Globus pallidus (tissue), 1 donor: ENCODE results near the gene SLC9A3.

Experiments used
- DNase-seq: peaks from one replicate; pipeline ENCODE4 v3.0.0-alpha.2; 2015; ENCODE audit warnings: low spot score

Gene SLC9A3

DNA sequence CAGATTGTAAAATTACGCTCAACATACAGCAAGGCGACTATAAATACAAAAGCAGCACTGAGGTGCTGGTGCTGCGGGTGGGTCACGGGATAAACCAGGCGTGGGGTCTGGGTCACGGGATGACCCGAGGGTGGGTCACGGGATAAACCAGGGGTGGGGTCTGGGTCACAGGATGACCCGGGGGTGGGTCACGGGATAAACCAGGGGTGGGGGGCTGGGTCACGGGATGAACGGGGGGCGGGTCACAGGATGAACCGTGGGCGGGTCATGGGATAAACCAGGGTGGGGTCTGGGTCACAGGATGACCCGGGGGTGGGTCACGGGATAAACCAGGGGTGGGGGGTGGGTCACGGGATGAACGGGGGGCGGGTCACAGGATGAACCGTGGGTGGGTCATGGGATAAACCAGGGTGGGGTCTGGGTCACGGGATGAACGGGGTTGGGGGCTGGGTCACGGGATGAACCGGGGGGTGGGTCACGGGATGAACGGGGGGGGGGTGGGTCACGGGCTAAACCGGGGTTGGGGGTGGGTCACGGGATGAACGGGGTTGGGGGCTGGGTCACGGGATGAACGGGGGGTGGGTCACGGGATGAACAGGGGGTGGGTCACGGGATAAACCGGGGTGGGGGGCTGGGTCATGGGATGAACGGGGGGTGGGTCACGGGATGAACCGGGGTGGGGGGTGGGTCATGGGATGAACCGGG lies 30.2 kb upstream of the SLC9A3 start:
- DNase-seq, result no peak

DNA sequence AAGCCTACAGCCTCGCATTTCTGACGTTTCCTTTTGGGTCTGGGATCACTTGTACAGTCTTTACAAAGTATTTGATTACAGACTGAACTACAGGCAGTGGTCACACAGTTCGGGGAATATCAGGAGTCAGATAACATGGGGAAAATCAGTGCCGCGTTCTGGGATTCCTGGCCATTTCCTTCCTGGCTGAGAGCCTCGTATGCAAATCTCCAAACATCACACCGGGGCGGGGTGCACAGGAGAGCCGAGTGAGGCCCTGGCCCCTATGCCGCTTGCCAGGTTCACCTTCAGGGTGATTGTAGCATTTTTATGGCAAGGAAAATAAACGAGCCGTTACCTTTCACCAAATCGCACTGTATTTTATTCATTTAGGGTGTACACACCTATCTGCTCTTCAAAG lies 29.6 kb upstream of the SLC9A3 start:
- no peak for DNase-seq

DNA sequence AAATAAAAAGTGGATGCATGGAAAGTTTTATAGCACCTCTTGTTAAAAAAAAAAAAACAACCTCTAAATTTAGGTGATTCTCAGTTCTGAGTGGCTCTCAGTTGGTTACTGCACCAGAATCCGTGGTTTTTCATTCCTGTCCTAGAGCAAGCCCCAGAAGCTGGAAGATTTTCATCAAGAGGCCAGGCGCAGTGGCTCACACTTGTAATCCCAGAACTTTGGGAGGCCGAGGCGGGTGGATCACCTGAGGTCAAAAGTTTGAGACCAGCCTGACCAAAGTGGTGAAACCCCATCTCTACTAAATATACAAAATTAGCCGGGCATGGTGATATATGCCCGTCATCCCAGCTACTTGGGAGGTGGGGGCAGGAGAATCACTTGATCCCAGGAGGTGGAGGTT lies 27.2 kb upstream of the SLC9A3 start:
- DNase-seq, result no peak

- no peak for DNase-seq
Observed at GRCh38 chr5:549229-549628, 25.0 kb upstream of the SLC9A3 start.

DNA sequence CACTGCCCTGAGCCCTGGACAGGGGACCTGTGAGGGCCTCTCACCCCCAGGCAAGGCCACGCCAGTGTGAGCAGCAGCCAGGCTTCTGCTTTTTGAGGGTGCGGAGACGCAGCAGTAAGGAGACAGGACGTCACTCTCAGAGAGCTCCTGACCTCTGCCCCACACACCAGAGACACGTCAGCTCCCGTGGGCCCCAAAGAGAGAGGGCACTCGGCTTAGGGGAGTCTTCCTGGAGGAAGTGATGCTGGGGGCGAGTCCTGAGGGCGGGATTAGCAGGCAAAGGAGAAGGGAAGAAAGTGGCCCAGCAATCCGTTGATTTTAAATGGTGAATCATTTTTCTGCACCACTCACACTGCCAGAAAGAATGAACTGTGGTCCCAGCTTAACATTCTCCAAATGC lies 24.0 kb upstream of the SLC9A3 start:
- DNase-seq, result no peak

DNA sequence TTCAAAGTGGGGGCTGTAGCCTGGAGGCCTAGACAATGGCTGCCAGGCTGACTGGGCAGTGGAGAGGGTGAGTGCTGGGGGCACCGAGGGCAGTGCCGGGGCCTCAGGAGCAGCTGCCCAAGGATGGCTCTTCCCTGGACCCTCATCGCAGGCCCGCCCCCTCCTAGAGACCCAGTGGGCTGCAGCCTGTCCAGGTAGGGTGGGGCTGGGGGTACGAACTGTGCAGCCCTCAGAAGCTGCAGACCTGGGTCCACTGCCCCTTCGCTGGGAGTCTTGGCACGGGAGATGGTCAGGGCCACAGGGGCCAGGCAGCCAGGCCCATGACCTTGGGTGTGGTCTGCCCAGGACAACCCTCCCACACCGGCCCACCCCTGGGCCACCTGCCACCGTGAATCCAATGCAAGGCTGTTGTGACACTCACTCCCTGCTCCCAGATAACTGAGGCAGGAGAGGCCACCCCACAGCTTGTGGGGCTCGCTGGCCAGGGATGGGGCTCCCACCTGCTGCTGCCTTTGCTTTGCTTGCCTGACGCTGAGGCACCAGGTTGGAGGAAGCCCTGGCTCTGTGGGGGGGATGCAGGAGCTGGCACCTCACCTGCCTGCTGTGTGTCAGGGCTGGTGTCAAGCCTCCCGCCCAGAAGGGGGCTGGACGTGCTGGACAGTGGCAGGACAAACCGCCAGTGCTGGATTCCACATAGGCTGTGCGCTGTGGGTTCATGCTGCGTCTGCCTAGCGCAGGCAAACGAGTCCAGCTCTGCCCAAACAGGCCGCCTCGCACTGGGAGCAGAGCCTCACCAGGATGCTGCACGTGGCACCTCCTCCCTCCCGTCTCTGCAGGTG lies 23.1 kb upstream of the SLC9A3 start:
- no peak for DNase-seq

DNA sequence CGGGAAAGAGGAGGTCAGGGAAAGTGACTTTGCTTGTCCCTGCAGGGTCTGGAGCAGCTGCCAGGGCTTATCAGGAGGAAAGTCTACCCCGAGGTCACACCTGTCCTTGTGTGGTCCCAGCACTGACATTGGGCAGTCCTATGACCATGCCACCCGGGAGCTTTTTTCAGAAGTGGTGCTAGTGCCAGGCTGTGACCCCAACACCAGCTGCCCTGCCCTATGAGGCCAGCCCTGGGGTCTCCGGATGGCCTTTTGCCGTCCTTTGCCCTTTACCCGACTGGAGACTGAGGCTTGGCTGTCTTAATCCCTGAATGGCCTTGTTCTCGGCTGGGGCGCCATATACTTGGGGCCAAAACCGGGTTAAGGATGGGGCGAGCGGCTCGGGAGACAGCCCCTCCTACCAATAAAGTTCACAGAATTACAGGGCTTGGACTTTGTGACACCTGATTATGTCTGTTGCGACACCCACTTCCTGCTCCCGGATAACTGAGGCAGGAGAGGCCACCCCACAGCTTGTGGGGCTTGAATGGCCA lies 22.2 kb upstream of the SLC9A3 start:
- no peak for DNase-seq

DNA sequence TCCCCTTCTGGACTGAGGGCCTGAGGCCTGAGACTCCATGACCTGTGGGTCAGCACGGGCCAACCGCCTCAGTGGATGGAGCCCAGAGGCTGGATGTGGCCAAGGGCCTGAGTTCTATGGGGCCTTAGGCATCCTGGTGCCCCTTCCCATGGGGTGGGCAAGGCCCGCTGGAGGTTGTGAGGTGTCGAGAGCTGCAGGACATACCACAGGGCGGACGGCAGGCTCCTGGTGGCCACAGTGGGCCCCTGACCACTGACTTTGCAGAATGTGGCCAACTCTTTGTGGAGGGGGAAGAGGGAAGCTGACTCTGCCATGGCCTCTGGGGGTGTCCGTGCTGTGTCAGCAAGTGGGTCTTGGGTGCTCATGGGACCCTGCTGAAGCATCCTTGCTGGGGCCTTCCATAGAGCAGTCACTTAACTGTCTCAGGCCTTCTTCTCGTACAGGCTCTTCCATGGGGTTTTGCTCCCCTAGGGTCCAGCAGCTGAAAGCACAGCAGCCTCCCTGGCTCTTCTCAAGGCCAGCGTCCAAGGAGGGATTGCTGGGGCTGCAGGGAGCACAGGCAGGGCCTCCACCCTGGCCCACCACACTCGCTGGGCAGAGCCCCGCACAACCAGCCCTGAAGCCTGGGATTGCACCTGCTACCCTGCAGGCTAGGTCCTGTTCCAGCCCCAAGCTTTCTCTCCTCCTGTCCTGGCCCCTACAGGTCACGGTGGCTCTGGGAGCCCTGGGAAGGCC lies 21.6 kb upstream of the SLC9A3 start:
- DNase-seq, result no peak

GRCh38 chr5:544675-545355 lies 20.6 kb upstream of the SLC9A3 start:
- no peak for DNase-seq

GRCh38 chr5:543755-544674 lies 19.8 kb upstream of the SLC9A3 start:
- DNase-seq, result peak; percentile 35

- DNase-seq, result no peak
Observed at GRCh38 chr5:543351-543750, 19.1 kb upstream of the SLC9A3 start.

DNA sequence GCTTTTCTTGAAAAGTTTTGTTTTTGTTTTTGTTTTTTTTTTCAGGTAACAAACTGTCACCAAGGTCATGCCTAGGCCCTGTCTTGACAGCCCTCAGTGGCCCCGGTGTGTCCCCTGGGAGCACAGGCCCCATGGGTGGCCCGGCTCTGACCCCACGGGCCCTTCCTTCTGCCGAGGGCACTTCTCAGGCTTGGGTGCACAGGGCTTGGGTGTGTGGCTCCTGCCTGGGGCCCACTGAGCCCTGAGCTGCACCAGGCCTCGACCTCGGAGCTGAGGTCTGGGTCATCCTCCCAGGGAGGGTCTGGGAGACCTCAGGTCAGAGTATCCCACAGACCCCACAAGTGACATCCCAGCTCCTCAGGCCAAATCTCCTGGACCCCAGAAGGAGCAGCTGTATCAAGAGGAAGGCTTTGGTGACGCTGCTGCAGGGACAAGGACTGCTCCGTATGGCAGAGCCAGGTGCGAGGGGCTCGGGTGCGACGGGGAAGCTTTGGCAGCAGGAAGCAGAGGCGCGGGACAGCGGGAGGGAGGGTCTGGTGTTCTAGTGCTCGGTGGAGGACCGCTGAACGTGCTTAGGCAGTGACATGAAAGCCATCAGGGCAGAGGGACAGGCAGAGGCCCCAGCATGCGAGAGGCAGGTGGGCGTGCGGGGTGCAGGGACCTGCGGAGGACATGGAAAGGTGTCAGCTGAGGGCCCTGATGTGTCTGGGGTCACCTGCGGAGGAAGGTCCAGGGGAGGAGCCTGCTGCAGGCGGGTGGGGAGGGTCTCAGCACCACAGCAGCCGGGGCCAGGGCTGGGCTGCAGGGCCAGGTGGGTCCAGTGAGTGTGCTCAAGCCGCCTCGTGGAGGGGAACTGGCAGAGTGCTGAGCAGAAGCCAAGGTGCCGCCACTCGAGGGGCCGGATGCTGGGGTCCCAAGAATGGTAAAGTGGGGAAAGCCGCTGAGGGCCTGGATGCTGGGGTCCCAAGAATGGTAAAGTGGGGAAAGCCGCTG lies 18.4 kb upstream of the SLC9A3 start:
- DNase-seq, result no peak

- no peak for DNase-seq
Observed at GRCh38 chr5:541539-542318, 17.5 kb upstream of the SLC9A3 start.

GRCh38 chr5:540906-541538 lies 16.8 kb upstream of the SLC9A3 start:
- no peak for DNase-seq

GRCh38 chr5:540071-540905 lies 16.0 kb upstream of the SLC9A3 start:
- DNase-seq, result no peak

GRCh38 chr5:539469-540070 lies 15.3 kb upstream of the SLC9A3 start:
- DNase-seq, result no peak
